ENCODE results near the gene RNF186.

- no peak for TF ChIP-seq CTCF (IDR thresholded peaks at IDR 0.05; ENCODE audit: low read depth, low read length)
- TF ChIP-seq POLR2A (IDR thresholded peaks at IDR 0.05; ENCODE audit: extremely low read depth, insufficient read length): no peak
- no peak for TF ChIP-seq MYC (IDR thresholded peaks at IDR 0.05; ENCODE audit: low read depth, low read length)
Measured at GRCh38 chr1:19819701-19820100, 4.6 kb upstream of the RNF186 start.
